ENCODE results near the gene YJEFN3.

- TF ChIP-seq, protein P1, sequence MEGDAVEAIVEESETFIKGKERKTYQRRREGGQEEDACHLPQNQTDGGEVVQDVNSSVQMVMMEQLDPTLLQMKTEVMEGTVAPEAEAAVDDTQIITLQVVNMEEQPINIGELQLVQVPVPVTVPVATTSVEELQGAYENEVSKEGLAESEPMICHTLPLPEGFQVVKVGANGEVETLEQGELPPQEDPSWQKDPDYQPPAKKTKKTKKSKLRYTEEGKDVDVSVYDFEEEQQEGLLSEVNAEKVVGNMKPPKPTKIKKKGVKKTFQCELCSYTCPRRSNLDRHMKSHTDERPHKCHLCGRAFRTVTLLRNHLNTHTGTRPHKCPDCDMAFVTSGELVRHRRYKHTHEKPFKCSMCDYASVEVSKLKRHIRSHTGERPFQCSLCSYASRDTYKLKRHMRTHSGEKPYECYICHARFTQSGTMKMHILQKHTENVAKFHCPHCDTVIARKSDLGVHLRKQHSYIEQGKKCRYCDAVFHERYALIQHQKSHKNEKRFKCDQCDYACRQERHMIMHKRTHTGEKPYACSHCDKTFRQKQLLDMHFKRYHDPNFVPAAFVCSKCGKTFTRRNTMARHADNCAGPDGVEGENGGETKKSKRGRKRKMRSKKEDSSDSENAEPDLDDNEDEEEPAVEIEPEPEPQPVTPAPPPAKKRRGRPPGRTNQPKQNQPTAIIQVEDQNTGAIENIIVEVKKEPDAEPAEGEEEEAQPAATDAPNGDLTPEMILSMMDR (IDR thresholded peaks at IDR 0.05), result no peak
- TF ChIP-seq POLR2A (IDR thresholded peaks at IDR 0.05), result no peak
Measured at GRCh38 chr19:19540064-19540714, 11.5 kb downstream of the YJEFN3 start.

All from esophagus squamous epithelium (tissue), 4 donors.